OCI-LY3 (cell line): ENCODE measurements around the gene LGALS1.
"Not testable (repeated sequence)": the region's sequence is repeated elsewhere in the genome, so short reads cannot be mapped to it uniquely, and the experiment has no call there.

ENCODE experiments used
- H2AFZ ChIP-seq: fragments of 200-600, 300-600 bp; shearing (Covaris generic); 2 replicates; pipeline ENCODE4 v1.6.0; 2014; ENCODE audit warnings: antibody characterized with exemption, low read depth, low read length
- H3K27ac ChIP-seq: fragments of 200-600, 300-600 bp; sonication (generic); 2 replicates; pipeline ENCODE4 v1.5.1; 2014; ENCODE audit warnings: mild to moderate bottlenecking, low read length, moderate library complexity, mixed read lengths
- H3K27me3 ChIP-seq: fragments of 200-600, 300-600 bp; sonication (generic); 2 replicates; pipeline ENCODE4 v1.6.1; 2014; ENCODE audit warnings: low read depth, low read length, mixed read lengths
- H3K36me3 ChIP-seq: fragments of 200-600, 300-600 bp; sonication (generic); replicated peaks from 2 replicates; pipeline ENCODE3; 2014; ENCODE audit warnings: low read depth, low read length, mixed read lengths
- H3K4me1 ChIP-seq: fragments of 300-600, 200-600 bp; sonication (generic); 2 replicates; pipeline ENCODE4 v1.6.1; 2014; ENCODE audit warnings: low read length, mixed read lengths
- H3K4me2 ChIP-seq: fragments of 200-600, 300-600 bp; sonication (generic); 2 replicates; pipeline ENCODE4 v1.6.1; 2014; ENCODE audit warnings: low read length, mixed read lengths
- H3K4me3 ChIP-seq: fragments of 300-600, 200-600 bp; sonication (generic); 2 replicates; pipeline ENCODE4 v1.5.1; 2014; ENCODE audit warnings: antibody characterized with exemption, mild to moderate bottlenecking, low read length, moderate library complexity
- H3K79me2 ChIP-seq: fragments of 300-600, 200-600 bp; shearing (Covaris generic); 2 replicates; pipeline ENCODE4 v1.6.1; 2014; ENCODE audit warnings: mild to moderate bottlenecking, low read length, mixed read lengths
- H3K9ac ChIP-seq: fragments of 300-600, 200-600 bp; shearing (Covaris generic); 2 replicates; pipeline ENCODE4 v1.6.0; 2014; ENCODE audit warnings: mild to moderate bottlenecking, low read length, moderate library complexity
- H3K9me3 ChIP-seq: fragments of 200-600, 300-600 bp; shearing (Covaris generic); 2 replicates; pipeline ENCODE4 v1.6.1; 2014; ENCODE audit warnings: low read length, mixed read lengths; ENCODE audit not compliant: insufficient read depth
- H4K20me1 ChIP-seq: fragments of 200-600, 300-600 bp; sonication (generic); 2 replicates; pipeline ENCODE4 v1.6.1; 2016; ENCODE audit warnings: low read length, mixed read lengths; ENCODE audit not compliant: insufficient read depth
- EZH2phosphoT487 ChIP-seq: fragments of 200-600 bp; shearing (Covaris generic); IDR thresholded peaks from 2 replicates; pipeline ENCODE4 v1.6.1; 2018; ENCODE audit warnings: antibody characterized with exemption, mixed run types, low read depth
- TF ChIP-seq, protein P1 (sequence below): fragments of 200-600, 300-600 bp; sonication (generic); IDR thresholded peaks from 2 replicates; pipeline ENCODE4 v1.5.1; 2014; ENCODE audit warnings: antibody characterized with exemption, low read length, low read depth

Gene LGALS1

DNA sequence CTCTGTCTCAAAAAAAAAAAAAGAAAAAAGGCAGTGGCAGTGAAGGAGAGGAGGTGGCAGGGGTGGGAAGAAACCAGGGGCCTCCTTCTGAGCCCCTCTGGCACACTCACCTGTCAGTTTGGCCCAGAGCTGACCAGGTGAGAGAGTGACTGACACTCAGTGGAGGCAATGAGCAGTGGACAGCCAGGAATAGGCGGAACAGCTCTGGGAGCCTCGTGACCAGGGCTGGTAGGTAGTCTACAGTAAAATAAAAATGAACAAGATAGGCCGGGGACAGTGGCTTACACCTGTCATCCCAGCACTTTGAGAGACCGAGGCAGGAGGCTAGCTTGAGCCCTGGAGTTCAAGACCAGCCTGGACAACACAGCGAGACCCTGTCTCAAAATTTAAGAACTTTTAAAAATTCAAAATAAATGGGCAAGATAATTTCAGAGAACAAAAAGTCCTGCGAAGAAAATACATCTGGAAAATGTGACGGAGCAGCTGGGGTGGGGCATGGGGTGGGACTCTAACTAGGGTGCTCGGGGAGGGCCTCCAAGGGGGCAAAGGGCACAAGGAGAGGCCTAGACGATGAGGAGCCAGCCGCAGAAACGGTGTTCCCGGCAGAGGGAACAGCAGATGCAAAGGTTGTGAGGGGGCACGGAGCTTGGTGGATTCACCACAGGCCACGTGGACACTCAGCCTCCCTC is 20.7 kb upstream of the LGALS1 start:
- Histone ChIP-seq H3K9ac (no peak overlapping the region), H3K36me3 (peaks cover 30% of the 10 kb centered on the region), H3K27ac (no peak overlapping the region), H3K27me3 (no peaks in the 10 kb centered on the region), H3K4me1 (peaks cover 8% of the 10 kb centered on the region), H3K9me3 (no peaks in the 10 kb centered on the region), H3K79me2 (peaks cover 12% of the 10 kb centered on the region), H3K4me2 (no peak overlapping the region), H3K4me3 (no peak overlapping the region), H4K20me1 (peaks cover 4% of the 10 kb centered on the region), H2AFZ (no peak overlapping the region)
- TF ChIP-seq EZH2phosphoT487, result no peak
- TF ChIP-seq, protein P1, sequence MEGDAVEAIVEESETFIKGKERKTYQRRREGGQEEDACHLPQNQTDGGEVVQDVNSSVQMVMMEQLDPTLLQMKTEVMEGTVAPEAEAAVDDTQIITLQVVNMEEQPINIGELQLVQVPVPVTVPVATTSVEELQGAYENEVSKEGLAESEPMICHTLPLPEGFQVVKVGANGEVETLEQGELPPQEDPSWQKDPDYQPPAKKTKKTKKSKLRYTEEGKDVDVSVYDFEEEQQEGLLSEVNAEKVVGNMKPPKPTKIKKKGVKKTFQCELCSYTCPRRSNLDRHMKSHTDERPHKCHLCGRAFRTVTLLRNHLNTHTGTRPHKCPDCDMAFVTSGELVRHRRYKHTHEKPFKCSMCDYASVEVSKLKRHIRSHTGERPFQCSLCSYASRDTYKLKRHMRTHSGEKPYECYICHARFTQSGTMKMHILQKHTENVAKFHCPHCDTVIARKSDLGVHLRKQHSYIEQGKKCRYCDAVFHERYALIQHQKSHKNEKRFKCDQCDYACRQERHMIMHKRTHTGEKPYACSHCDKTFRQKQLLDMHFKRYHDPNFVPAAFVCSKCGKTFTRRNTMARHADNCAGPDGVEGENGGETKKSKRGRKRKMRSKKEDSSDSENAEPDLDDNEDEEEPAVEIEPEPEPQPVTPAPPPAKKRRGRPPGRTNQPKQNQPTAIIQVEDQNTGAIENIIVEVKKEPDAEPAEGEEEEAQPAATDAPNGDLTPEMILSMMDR, result no peak

DNA sequence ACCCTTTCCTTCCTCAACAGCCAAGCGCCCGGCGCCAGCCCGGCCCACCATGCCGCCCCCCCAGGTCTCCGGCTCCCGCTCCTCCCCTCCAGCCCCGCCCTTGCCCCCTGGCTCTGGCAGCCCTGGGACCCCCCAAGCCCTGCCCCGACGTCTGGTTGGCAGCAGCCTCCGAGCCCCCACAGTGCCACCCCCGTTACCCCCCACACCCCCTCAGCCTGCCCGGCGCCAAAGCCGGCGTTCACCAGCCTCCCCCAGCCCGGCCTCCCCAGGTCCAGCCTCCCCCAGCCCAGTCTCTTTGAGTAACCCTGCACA is 20.2 kb upstream of the LGALS1 start:
- Histone ChIP-seq H3K9ac (no peak overlapping the region), H2AFZ (no peak overlapping the region), H3K79me2 (peaks cover 17% of the 10 kb centered on the region), H4K20me1 (peaks cover 9% of the 10 kb centered on the region), H3K9me3 (no peaks in the 10 kb centered on the region), H3K36me3 (peaks cover 27% of the 10 kb centered on the region), H3K4me2 (no peak overlapping the region), H3K27me3 (no peaks in the 10 kb centered on the region), H3K27ac (no peak overlapping the region), H3K4me3 (no peak overlapping the region), H3K4me1 (peaks cover 13% of the 10 kb centered on the region)
- TF ChIP-seq, protein P1, result no peak
- TF ChIP-seq EZH2phosphoT487, result no peak

DNA sequence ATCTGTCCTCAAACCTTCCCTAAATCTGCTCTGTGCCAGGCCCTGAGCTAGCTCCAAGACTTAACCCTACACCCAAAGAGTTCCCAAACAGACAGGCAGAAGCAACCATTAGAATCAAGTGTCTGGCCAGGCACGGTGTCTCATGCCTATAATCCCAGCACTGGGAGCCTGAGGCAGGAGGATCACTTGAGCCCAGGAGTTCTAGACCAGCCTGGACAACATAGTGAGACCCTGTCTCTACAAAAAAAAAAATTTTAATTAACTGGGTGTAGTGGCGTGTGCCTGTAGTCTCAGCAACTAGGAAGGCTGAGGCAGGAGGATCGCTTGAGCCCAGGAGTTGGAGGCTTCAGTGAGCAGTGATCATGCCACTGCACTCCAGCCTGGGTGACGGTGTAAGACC is 18.9 kb upstream of the LGALS1 start:
- H3K36me3 ChIP-seq, result peaks cover 28% of the 10 kb centered on the region
- not testable (repeated sequence) for H3K4me3 ChIP-seq, H3K9me3 ChIP-seq, H3K27me3 ChIP-seq, H3K9ac ChIP-seq, H3K4me2 ChIP-seq, H3K27ac ChIP-seq, H2AFZ ChIP-seq
- peaks cover 23% of the 10 kb centered on the region for H4K20me1 ChIP-seq
- H3K4me1 ChIP-seq, result peaks cover 26% of the 10 kb centered on the region
- peaks cover 30% of the 10 kb centered on the region for H3K79me2 ChIP-seq

DNA sequence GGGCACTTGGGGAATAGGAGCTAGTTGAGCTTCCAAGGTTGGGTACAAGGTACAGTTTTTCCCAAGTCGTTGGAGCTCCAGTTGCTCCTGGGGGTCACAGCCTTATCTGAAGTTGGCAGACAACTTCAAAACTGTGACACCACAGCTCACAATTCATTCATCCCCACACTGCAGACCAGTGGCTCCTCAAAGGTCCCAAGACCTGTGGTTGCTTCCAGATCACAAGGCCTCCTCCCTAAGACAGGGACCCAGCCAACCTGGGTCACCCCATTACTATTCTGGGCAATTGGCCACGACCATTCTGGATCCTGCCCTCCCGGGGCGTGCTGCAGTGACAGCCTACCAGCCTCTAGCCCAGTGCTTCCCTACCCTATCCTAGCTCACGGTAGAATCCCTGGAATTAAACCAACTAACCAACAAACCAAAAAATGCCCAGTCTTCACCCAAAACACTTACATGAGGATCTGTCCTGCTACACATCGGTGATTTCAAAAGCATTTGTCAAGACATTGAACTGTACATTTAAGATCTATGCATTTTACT is 17.8 kb upstream of the LGALS1 start:
- H3K27me3 ChIP-seq, result no peaks in the 10 kb centered on the region
- H4K20me1 ChIP-seq, result peaks cover 31% of the 10 kb centered on the region
- peaks cover 34% of the 10 kb centered on the region for H3K4me1 ChIP-seq
- H3K36me3 ChIP-seq, result peaks cover 30% of the 10 kb centered on the region
- peak overlapping the region; percentile 73 for H3K9ac ChIP-seq
- no peaks in the 10 kb centered on the region for H3K9me3 ChIP-seq
- peak overlapping the region; percentile 90 for H3K4me3 ChIP-seq
- TF ChIP-seq EZH2phosphoT487, result no peak
- TF ChIP-seq, protein P1, result no peak
- H3K79me2 ChIP-seq, result peaks cover 41% of the 10 kb centered on the region
- H2AFZ ChIP-seq, result peak overlapping the region; percentile 76
- peak overlapping the region; percentile 65 for H3K27ac ChIP-seq
- H3K4me2 ChIP-seq, result peak overlapping the region; percentile 91
